Measurements from ENCODE around the gene EHBP1L1. TPM values are rescaled to one million over a fixed set of nuclear protein-coding genes. Genes with fewer than 3 reads are reported as not detected.

EHBP1L1 gene
- total and polyA plus RNA-seq, 2 of the 8 experiments (the other 6 are each of a cell fraction or from before 2014, with no cell fraction given), result 4.3 to 6.6 TPM

DNA sequence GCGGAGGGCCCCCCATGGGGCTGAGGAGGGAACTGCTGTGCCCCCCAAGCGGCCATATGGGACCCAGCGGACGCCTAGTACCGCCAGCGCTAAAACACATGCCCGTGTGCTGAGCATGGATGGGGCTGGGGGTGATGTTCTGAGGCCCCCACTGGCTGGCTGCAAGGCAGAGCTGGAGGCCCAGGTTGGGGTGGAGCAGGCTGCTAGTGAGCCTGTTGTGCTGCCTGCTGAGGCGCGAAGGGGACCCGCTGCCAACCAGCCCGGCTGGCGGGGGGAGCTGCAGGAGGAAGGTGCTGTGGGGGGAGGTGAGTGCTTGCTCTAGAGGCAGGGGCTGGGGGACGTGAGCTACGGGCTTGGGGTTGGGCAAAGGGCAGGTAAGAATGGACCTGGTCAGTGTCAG is 42.9 kb downstream of the EHBP1L1 start (continued):
- TF ChIP-seq POLR2AphosphoS5 (IDR thresholded peaks at IDR 0.05; ENCODE audit: low read depth, low read length) (no peak), CBX8 (IDR thresholded peaks at IDR 0.05; ENCODE audit: borderline replicate concordance, low read depth, low read length) (no peak)
- TF ChIP-seq, protein P1, sequence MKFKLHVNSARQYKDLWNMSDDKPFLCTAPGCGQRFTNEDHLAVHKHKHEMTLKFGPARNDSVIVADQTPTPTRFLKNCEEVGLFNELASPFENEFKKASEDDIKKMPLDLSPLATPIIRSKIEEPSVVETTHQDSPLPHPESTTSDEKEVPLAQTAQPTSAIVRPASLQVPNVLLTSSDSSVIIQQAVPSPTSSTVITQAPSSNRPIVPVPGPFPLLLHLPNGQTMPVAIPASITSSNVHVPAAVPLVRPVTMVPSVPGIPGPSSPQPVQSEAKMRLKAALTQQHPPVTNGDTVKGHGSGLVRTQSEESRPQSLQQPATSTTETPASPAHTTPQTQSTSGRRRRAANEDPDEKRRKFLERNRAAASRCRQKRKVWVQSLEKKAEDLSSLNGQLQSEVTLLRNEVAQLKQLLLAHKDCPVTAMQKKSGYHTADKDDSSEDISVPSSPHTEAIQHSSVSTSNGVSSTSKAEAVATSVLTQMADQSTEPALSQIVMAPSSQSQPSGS (IDR thresholded peaks at IDR 0.05; ENCODE audit: low read length), result no peak
